Neural crest cell (in vitro differentiated cells): ENCODE data around the gene CDH23. TPM values are rescaled to one million over a fixed set of nuclear protein-coding genes. Genes with fewer than 3 reads are reported as not detected.

Source experiments
- DNase-seq: peaks from one replicate; pipeline ENCODE4 v3.0.0; 2021; ENCODE audit warnings: low read depth, mixed read lengths, low spot score
- H3K27ac Mint-ChIP-seq: one replicate; pipeline ENCODE4 v1.8.0; 2021; ENCODE audit warnings: mild to moderate bottlenecking, mixed read lengths; ENCODE audit not compliant: unreplicated experiment
- H3K27me3 Mint-ChIP-seq: 2 replicates; pipeline ENCODE4 v1.8.0; 2021; ENCODE audit warnings: low read depth, mild to moderate bottlenecking, mixed read lengths
- H3K36me3 Mint-ChIP-seq: 2 replicates; pipeline ENCODE4 v1.8.0; 2021; ENCODE audit warnings: low read depth, mild to moderate bottlenecking, mixed read lengths
- H3K4me1 Mint-ChIP-seq: 2 replicates; pipeline ENCODE4 v1.8.0; 2021; ENCODE audit warnings: mixed read lengths
- H3K4me3 Mint-ChIP-seq: one replicate; pipeline ENCODE4 v1.8.0; 2021; ENCODE audit warnings: mild to moderate bottlenecking, mixed read lengths
- H3K9me3 Mint-ChIP-seq: 2 replicates; pipeline ENCODE4 v1.8.0; 2021; ENCODE audit warnings: mixed read lengths
- total RNA-seq: library from RNA; stranded (reverse); gene quantifications from 2 replicates; pipeline ENCODE4 v1.2.1, GENCODE V29; 2021
- TF ChIP-seq, protein P1 (sequence below): fragments of 200-600 bp; sonication (generic); conservative IDR thresholded peaks from 2 replicates; pipeline ENCODE4 v1.5.0; 2021; ENCODE audit warnings: antibody characterized with exemption, mild to moderate bottlenecking

Gene CDH23
- total RNA-seq, 1 donor from 2014 or later = 2.6 TPM

DNA sequence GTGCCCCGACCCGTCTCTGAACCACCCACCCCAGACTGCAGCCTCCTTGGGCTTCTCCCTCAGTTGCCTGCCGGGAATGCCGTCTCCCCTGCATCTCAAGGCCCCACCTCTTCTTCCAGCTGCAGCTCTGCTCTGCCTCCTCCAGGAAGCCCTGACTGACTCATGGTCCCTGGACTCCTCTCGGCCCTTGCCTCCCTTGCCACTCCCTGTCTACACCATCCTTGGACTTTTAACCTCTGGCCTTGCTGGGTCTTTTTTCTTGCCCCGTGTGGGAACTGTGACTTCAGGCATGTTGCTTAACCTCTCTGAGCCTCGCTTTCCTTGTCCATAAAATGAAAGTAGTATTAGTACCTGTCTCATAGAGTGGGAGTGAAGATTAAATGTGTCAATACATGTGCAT lies 266.6 kb downstream of the CDH23 start:
- TF ChIP-seq, protein P1, sequence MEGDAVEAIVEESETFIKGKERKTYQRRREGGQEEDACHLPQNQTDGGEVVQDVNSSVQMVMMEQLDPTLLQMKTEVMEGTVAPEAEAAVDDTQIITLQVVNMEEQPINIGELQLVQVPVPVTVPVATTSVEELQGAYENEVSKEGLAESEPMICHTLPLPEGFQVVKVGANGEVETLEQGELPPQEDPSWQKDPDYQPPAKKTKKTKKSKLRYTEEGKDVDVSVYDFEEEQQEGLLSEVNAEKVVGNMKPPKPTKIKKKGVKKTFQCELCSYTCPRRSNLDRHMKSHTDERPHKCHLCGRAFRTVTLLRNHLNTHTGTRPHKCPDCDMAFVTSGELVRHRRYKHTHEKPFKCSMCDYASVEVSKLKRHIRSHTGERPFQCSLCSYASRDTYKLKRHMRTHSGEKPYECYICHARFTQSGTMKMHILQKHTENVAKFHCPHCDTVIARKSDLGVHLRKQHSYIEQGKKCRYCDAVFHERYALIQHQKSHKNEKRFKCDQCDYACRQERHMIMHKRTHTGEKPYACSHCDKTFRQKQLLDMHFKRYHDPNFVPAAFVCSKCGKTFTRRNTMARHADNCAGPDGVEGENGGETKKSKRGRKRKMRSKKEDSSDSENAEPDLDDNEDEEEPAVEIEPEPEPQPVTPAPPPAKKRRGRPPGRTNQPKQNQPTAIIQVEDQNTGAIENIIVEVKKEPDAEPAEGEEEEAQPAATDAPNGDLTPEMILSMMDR = no peak
- no peak overlapping the region for H3K27ac Mint-ChIP-seq
- H3K4me3 Mint-ChIP-seq = no peak overlapping the region
- peaks cover 25% of the 10 kb centered on the region for H3K4me1 Mint-ChIP-seq
- no peaks in the 10 kb centered on the region for H3K36me3 Mint-ChIP-seq
- H3K9me3 Mint-ChIP-seq = no peaks in the 10 kb centered on the region
- no peak for DNase-seq
- H3K27me3 Mint-ChIP-seq = peaks cover 2% of the 10 kb centered on the region

- H3K27ac Mint-ChIP-seq = no peak overlapping the region
- H3K4me1 Mint-ChIP-seq = peaks cover 13% of the 10 kb centered on the region
- H3K27me3 Mint-ChIP-seq = peaks cover 2% of the 10 kb centered on the region
- no peak overlapping the region for H3K4me3 Mint-ChIP-seq
- TF ChIP-seq, protein P1 = no peak
- DNase-seq = no peak
- H3K9me3 Mint-ChIP-seq = no peaks in the 10 kb centered on the region
- no peaks in the 10 kb centered on the region for H3K36me3 Mint-ChIP-seq
Observed at GRCh38 chr10:71664585-71664984, 267.9 kb downstream of the CDH23 start.

DNA sequence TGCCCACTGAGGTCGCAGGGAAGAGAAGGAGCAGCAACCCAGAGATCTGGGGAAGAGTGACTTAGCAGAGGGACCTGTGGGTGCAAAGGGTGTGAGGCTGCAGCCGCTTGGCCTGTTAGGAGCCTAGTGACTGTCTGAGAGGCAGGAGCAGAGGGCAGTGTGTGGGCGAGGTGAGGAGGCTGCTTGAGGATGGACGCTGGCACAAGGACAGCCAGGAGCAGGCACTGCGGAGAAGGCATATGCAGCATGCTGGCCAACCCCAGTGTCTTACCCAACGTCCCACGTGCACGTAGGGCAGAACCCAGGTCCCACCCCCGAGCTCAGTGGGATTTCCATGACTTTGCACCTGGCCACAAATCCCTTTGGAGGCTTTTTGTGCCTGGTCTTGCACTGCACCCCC lies 268.7 kb downstream of the CDH23 start:
- Mint-ChIP-seq H3K36me3 (no peaks in the 10 kb centered on the region), H3K27me3 (peaks cover 2% of the 10 kb centered on the region), H3K4me1 (peaks cover 13% of the 10 kb centered on the region), H3K9me3 (no peaks in the 10 kb centered on the region), H3K27ac (no peak overlapping the region), H3K4me3 (no peak overlapping the region)
- no peak for DNase-seq
- TF ChIP-seq, protein P1 = no peak

- Mint-ChIP-seq H3K27me3 (peaks cover 2% of the 10 kb centered on the region), H3K27ac (no peak overlapping the region), H3K4me3 (no peak overlapping the region), H3K36me3 (no peaks in the 10 kb centered on the region), H3K9me3 (no peaks in the 10 kb centered on the region), H3K4me1 (peaks cover 14% of the 10 kb centered on the region)
- TF ChIP-seq, protein P1 = no peak
- no peak for DNase-seq
Observed at GRCh38 chr10:71666639-71667386, 270.1 kb downstream of the CDH23 start.

GRCh38 chr10:71667387-71667752 lies 270.6 kb downstream of the CDH23 start:
- TF ChIP-seq, protein P1 = no peak
- Mint-ChIP-seq H3K4me1 (peaks cover 16% of the 10 kb centered on the region), H3K27me3 (peaks cover 2% of the 10 kb centered on the region), H3K27ac (no peak overlapping the region), H3K36me3 (no peaks in the 10 kb centered on the region), H3K4me3 (no peak overlapping the region), H3K9me3 (no peaks in the 10 kb centered on the region)
- DNase-seq = no peak
